Stimulated activated CD4-positive, alpha-beta T cell treated with anti-CD3 and anti-CD28 coated beads, Interleukin-2, amount 100 ng/mL, for 24 hours (primary cell): ENCODE measurements around the gene PADI1.

Experiments
- DNase-seq, 2 donors: peaks; one replicate each; pipeline ENCODE4 v3.0.0-alpha.2; 2020

PADI1 gene

GRCh38 chr1:17274186-17275170, 69.5 kb downstream of the PADI1 start:
- DNase-seq, result peak; percentile 30 to 65

GRCh38 chr1:17276568-17276967, 71.6 kb downstream of the PADI1 start:
- DNase-seq, result no peak

- DNase-seq, result no peak
Measured at GRCh38 chr1:17277511-17278159, 72.7 kb downstream of the PADI1 start.

- DNase-seq, result no peak
Measured at GRCh38 chr1:17278996-17279830, 74.3 kb downstream of the PADI1 start.

- DNase-seq, result no peak
Measured at GRCh38 chr1:17280436-17280835, 75.5 kb downstream of the PADI1 start.

GRCh38 chr1:17280894-17281293, 76.0 kb downstream of the PADI1 start:
- no peak for DNase-seq

- no peak for DNase-seq
Measured at GRCh38 chr1:17281775-17282181, 76.8 kb downstream of the PADI1 start.

- no peak for DNase-seq
Measured at GRCh38 chr1:17282836-17283235, 77.9 kb downstream of the PADI1 start.

GRCh38 chr1:17286646-17287045, 81.7 kb downstream of the PADI1 start:
- no peak for DNase-seq

GRCh38 chr1:17287130-17287776, 82.3 kb downstream of the PADI1 start:
- DNase-seq, result no peak

- no peak for DNase-seq
Measured at GRCh38 chr1:17289721-17290120, 84.8 kb downstream of the PADI1 start.

- no peak for DNase-seq
Measured at GRCh38 chr1:17290553-17290952, 85.6 kb downstream of the PADI1 start.

- DNase-seq, result no peak
Measured at GRCh38 chr1:17292299-17293160, 87.6 kb downstream of the PADI1 start.

- no peak for DNase-seq
Measured at GRCh38 chr1:17293681-17294425, 88.9 kb downstream of the PADI1 start.

- no peak for DNase-seq
Measured at GRCh38 chr1:17295292-17295691, 90.4 kb downstream of the PADI1 start.
